ENCODE results near the gene PRIMA1. TPM values are rescaled to one million over a fixed set of nuclear protein-coding genes. Genes with fewer than 3 reads are reported as not detected.

PRIMA1 gene
- total and polyA plus RNA-seq, 2 experiments from 2014 or later, result 2.1 to 3.5 TPM

GRCh38 chr14:93686268-93686667, 102.0 kb downstream of the PRIMA1 start:
- H3K79me2 ChIP-seq (replicated peaks; ENCODE audit: insufficient read depth), result no peaks in the 10 kb centered on the region
- no peak overlapping the region for H3K27ac ChIP-seq (ENCODE audit: low read depth)
- Mint-ChIP-seq H3K4me3 (no peak overlapping the region), H3K27ac (no peak overlapping the region), H3K36me3 (ENCODE audit: low read depth) (peaks cover 5% of the 10 kb centered on the region; the same call in 2 of the 3 replicates), H3K27me3 (ENCODE audit: insufficient read depth, low read depth, poor library complexity) (peaks cover 3% of the 10 kb centered on the region), H3K4me1 (peaks cover 58% of the 10 kb centered on the region), H3K9me3 (no peaks in the 10 kb centered on the region)
- no peak overlapping the region for H2AFZ ChIP-seq
- H3K27me3 ChIP-seq (ENCODE audit: insufficient read depth), result no peaks in the 10 kb centered on the region
- H3F3A ChIP-seq (replicated peaks; ENCODE audit: low read depth), result peaks cover 4% of the 10 kb centered on the region; the same call in 1 of the 2 replicates
- H3K9me2 ChIP-seq (ENCODE audit: insufficient read depth), result no peaks in the 10 kb centered on the region
- no peak overlapping the region for H3K4me2 ChIP-seq
- H4K20me1 ChIP-seq (replicated peaks; ENCODE audit: insufficient read depth), result no peaks in the 10 kb centered on the region
- DNase-seq (ENCODE audit: low spot score), result no peak
- TF ChIP-seq CTCF (conservative IDR thresholded peaks at IDR 0.05; ENCODE audit: low read depth in 2 of 2), result no peak
- TF ChIP-seq EZH2 (IDR thresholded peaks at IDR 0.05; ENCODE audit: low read depth, unreplicated experiment), result no peak
- no peak for TF ChIP-seq ZNF331 (CRISPR knock-in tag; IDR thresholded peaks at IDR 0.05; ENCODE audit: low read depth)
- TF ChIP-seq NANOG (IDR thresholded peaks at IDR 0.05; ENCODE audit: borderline replicate concordance), result no peak
- no peak for TF ChIP-seq POLR2AphosphoS5 (IDR thresholded peaks at IDR 0.05; ENCODE audit: low read depth)
- no peak for TF ChIP-seq JUNB (IDR thresholded peaks at IDR 0.05; ENCODE audit: unreplicated experiment)
- TF ChIP-seq REST (IDR thresholded peaks at IDR 0.05; ENCODE audit: unreplicated experiment), result no peak
- TF ChIP-seq STAT1 (IDR thresholded peaks at IDR 0.05; ENCODE audit: unreplicated experiment), result no peak
- no peak for TF ChIP-seq ETS1 (IDR thresholded peaks at IDR 0.05)
- TF ChIP-seq EZH2phosphoT487 (IDR thresholded peaks at IDR 0.05; ENCODE audit: unreplicated experiment), result no peak
- no peak for TF ChIP-seq ZNF114 (CRISPR knock-in tag; IDR thresholded peaks at IDR 0.05)
- TF ChIP-seq CREB1 (CRISPR knock-in tag; IDR thresholded peaks at IDR 0.05; ENCODE audit: low read depth), result no peak
- TF ChIP-seq ZNF462 (CRISPR knock-in tag; IDR thresholded peaks at IDR 0.05), result no peak
- ATAC-seq, result no peak
- H3K36me3 ChIP-seq (ENCODE audit: insufficient read depth), result no peaks in the 10 kb centered on the region
- H3K4me1 ChIP-seq (ENCODE audit: insufficient read depth), result peaks cover 38% of the 10 kb centered on the region
- no peak overlapping the region for H3K4me3 ChIP-seq

Data from GM23338 (cell line).